ENCODE measurements around the gene SGCE. TPM values are rescaled to one million over a fixed set of nuclear protein-coding genes. Genes with fewer than 3 reads are reported as not detected.

Gene SGCE
- total RNA-seq, 1 experiment from 2014 or later: 17.4 TPM

DNA sequence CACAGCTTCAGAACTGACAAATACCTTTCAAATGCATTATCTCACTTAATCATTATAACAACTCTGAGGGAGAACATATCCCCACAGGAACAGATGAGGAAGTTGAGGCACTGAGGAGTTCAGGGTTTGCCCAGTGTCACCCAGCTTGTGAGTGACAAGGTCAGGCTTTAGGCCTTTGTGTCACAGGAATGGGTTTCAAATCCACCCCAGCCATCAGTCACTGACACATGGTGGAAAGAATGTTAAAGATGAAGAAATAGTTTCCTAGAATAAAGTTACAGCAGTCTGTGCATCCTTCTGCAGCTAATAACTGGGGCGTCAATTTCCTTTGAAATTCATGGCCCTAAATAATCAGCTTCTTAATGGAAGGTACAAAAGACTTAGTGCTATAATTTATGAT, 37.8 kb downstream of the SGCE start:
- no TSS peak for BruUV-seq (replicated peaks)
- no peak overlapping the region for H3K9ac ChIP-seq (ENCODE audit: low read length)
- intact Hi-C loops (cut with micrococcal nuclease): no loop called here
- ATAC-seq (no peak), DNase-seq (ENCODE audit: low read depth, low spot score) (no peak)
- ChIA-PET POLR2A (no interaction called here), RAD21 (ENCODE audit: low non-redundant PET in 1 of 2, low total read pairs in 2 of 2, uncharacterized antibody in 2 of 2, unreplicated experiment in 2 of 2) (no interaction called here), CTCF (no interaction called here)
- no peaks in the 10 kb centered on the region for H3K9me2 ChIP-seq (ENCODE audit: insufficient read depth)
- no peaks in the 10 kb centered on the region for H3K36me3 ChIP-seq (ENCODE audit: control insufficient read depth in 1 of 2, insufficient read depth in 2 of 2, low read length in 2 of 2)
- H3K4me2 ChIP-seq (ENCODE audit: low read length): no peak overlapping the region
- H2AFZ ChIP-seq (ENCODE audit: low read depth, low read length, poor library complexity, severe bottlenecking): no peak overlapping the region
- H3K4me3 ChIP-seq (replicated peaks in 1 of 2; ENCODE audit: low read depth in 1 of 2, low read length in 2 of 2): no peak overlapping the region
- no peak for TF ChIP-seq ZFX (IDR thresholded peaks at IDR 0.05)
- TF ChIP-seq RAD21 (IDR thresholded peaks at IDR 0.05; ENCODE audit: low read depth): no peak
- no peak for TF ChIP-seq POLR2A (IDR thresholded peaks at IDR 0.05; ENCODE audit: borderline replicate concordance, extremely low read depth, insufficient read depth, insufficient read length)
- TF ChIP-seq ZNF274 (IDR thresholded peaks at IDR 0.05; ENCODE audit: low read depth, low read length): no peak
- TF ChIP-seq POLR2AphosphoS5 (IDR thresholded peaks at IDR 0.05; ENCODE audit: low read depth, low read length): no peak
- TF ChIP-seq FOSL1 (IDR thresholded peaks at IDR 0.05; ENCODE audit: low read depth): no peak
- no peak for TF ChIP-seq EZH2phosphoT487 (IDR thresholded peaks at IDR 0.05; ENCODE audit: borderline replicate concordance)
- TF ChIP-seq, protein P1, sequence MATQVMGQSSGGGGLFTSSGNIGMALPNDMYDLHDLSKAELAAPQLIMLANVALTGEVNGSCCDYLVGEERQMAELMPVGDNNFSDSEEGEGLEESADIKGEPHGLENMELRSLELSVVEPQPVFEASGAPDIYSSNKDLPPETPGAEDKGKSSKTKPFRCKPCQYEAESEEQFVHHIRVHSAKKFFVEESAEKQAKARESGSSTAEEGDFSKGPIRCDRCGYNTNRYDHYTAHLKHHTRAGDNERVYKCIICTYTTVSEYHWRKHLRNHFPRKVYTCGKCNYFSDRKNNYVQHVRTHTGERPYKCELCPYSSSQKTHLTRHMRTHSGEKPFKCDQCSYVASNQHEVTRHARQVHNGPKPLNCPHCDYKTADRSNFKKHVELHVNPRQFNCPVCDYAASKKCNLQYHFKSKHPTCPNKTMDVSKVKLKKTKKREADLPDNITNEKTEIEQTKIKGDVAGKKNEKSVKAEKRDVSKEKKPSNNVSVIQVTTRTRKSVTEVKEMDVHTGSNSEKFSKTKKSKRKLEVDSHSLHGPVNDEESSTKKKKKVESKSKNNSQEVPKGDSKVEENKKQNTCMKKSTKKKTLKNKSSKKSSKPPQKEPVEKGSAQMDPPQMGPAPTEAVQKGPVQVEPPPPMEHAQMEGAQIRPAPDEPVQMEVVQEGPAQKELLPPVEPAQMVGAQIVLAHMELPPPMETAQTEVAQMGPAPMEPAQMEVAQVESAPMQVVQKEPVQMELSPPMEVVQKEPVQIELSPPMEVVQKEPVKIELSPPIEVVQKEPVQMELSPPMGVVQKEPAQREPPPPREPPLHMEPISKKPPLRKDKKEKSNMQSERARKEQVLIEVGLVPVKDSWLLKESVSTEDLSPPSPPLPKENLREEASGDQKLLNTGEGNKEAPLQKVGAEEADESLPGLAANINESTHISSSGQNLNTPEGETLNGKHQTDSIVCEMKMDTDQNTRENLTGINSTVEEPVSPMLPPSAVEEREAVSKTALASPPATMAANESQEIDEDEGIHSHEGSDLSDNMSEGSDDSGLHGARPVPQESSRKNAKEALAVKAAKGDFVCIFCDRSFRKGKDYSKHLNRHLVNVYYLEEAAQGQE (IDR thresholded peaks at IDR 0.05; ENCODE audit: low read depth): no peak
- TF ChIP-seq, protein P2, sequence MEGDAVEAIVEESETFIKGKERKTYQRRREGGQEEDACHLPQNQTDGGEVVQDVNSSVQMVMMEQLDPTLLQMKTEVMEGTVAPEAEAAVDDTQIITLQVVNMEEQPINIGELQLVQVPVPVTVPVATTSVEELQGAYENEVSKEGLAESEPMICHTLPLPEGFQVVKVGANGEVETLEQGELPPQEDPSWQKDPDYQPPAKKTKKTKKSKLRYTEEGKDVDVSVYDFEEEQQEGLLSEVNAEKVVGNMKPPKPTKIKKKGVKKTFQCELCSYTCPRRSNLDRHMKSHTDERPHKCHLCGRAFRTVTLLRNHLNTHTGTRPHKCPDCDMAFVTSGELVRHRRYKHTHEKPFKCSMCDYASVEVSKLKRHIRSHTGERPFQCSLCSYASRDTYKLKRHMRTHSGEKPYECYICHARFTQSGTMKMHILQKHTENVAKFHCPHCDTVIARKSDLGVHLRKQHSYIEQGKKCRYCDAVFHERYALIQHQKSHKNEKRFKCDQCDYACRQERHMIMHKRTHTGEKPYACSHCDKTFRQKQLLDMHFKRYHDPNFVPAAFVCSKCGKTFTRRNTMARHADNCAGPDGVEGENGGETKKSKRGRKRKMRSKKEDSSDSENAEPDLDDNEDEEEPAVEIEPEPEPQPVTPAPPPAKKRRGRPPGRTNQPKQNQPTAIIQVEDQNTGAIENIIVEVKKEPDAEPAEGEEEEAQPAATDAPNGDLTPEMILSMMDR (IDR thresholded peaks at IDR 0.05 in 2 of 3, conservative IDR thresholded peaks at IDR 0.05 in 1 of 3; ENCODE audit: borderline replicate concordance in 1 of 3, insufficient read depth in 1 of 3, low read depth in 2 of 3, low read length in 2 of 3): no peak
- no peak for TF ChIP-seq YY1 (IDR thresholded peaks at IDR 0.05; ENCODE audit: extremely low read depth, insufficient replicate concordance, low read depth, low read length)
- no peak for TF ChIP-seq SP1 (IDR thresholded peaks at IDR 0.05; ENCODE audit: low read depth)
- no peak for TF ChIP-seq EGR1 (IDR thresholded peaks at IDR 0.05; ENCODE audit: low read depth)
- TF ChIP-seq, protein P3, sequence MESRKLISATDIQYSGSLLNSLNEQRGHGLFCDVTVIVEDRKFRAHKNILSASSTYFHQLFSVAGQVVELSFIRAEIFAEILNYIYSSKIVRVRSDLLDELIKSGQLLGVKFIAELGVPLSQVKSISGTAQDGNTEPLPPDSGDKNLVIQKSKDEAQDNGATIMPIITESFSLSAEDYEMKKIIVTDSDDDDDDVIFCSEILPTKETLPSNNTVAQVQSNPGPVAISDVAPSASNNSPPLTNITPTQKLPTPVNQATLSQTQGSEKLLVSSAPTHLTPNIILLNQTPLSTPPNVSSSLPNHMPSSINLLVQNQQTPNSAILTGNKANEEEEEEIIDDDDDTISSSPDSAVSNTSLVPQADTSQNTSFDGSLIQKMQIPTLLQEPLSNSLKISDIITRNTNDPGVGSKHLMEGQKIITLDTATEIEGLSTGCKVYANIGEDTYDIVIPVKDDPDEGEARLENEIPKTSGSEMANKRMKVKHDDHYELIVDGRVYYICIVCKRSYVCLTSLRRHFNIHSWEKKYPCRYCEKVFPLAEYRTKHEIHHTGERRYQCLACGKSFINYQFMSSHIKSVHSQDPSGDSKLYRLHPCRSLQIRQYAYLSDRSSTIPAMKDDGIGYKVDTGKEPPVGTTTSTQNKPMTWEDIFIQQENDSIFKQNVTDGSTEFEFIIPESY (IDR thresholded peaks at IDR 0.05; ENCODE audit: extremely low read depth, insufficient replicate concordance, low read length): no peak
- no peak for TF ChIP-seq TCF7L2 (IDR thresholded peaks at IDR 0.05; ENCODE audit: borderline replicate concordance, extremely low read depth, insufficient read depth, insufficient read length)
- TF ChIP-seq, protein P4, sequence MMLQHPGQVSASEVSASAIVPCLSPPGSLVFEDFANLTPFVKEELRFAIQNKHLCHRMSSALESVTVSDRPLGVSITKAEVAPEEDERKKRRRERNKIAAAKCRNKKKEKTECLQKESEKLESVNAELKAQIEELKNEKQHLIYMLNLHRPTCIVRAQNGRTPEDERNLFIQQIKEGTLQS (IDR thresholded peaks at IDR 0.05): no peak
- TF ChIP-seq CBX3 (IDR thresholded peaks at IDR 0.05; ENCODE audit: low read depth): no peak
- no peak for TF ChIP-seq SRF (IDR thresholded peaks at IDR 0.05; ENCODE audit: low read depth)
- no peaks in the 10 kb centered on the region for H4K20me1 ChIP-seq (ENCODE audit: insufficient read depth)
- no peak overlapping the region for H3K27ac ChIP-seq (ENCODE audit: low read depth, low read length)
- no peaks in the 10 kb centered on the region for H3K9me3 ChIP-seq (ENCODE audit: control insufficient read depth in 1 of 2, insufficient read depth in 1 of 2, low read depth in 1 of 2, low read length in 2 of 2)
- peaks cover 14 to 17% of the 10 kb centered on the region in 2 experiments for H3K4me1 ChIP-seq (ENCODE audit: control insufficient read depth in 1 of 2, insufficient read depth in 2 of 2, low read length in 2 of 2)
- H3K27me3 ChIP-seq (ENCODE audit: insufficient read depth, low read length): no peaks in the 10 kb centered on the region
- no peaks in the 10 kb centered on the region for H3K79me2 ChIP-seq (ENCODE audit: insufficient read depth, low read length)

Data from HCT116 (cell line).